Activated T-helper 1 cell treated with anti-CD3 and anti-CD28 coated beads, Interleukin-12 subunit alpha, Interleukin-12 subunit beta, Interleukin-2, Interleukin-4 antibody, amounts not matched to agents 30 ng/mL and 10 ng/mL and 1 ng/mL, durations not matched to agents 14 hours and 24 hours and 36 hours (primary cell): ENCODE measurements around the gene HHAT. TPM values are rescaled to one million over a fixed set of nuclear protein-coding genes. Genes with fewer than 3 reads are reported as not detected.

Experiments used
- DNase-seq: peaks from one replicate; pipeline ENCODE4 v3.0.0; 2021; ENCODE audit warnings: low spot score
- H3K27ac Mint-ChIP-seq: one replicate; pipeline ENCODE4 v1.8.0; 2021; ENCODE audit warnings: mild to moderate bottlenecking, mixed read lengths
- H3K27me3 Mint-ChIP-seq: one replicate; pipeline ENCODE4 v1.8.0; 2022; ENCODE audit warnings: mild to moderate bottlenecking, moderate library complexity, mixed read lengths; ENCODE audit not compliant: insufficient read depth
- H3K36me3 Mint-ChIP-seq: one replicate; pipeline ENCODE4 v1.8.0; 2021; ENCODE audit warnings: low read depth, mixed read lengths
- H3K4me1 Mint-ChIP-seq: one replicate; pipeline ENCODE4 v1.8.0; 2021; ENCODE audit warnings: low read depth, mixed read lengths
- H3K4me3 Mint-ChIP-seq: one replicate; pipeline ENCODE4 v1.8.0; 2021; ENCODE audit warnings: mild to moderate bottlenecking, moderate library complexity, mixed read lengths
- H3K9me3 Mint-ChIP-seq: one replicate; pipeline ENCODE4 v1.8.0; 2021; ENCODE audit warnings: mixed read lengths
- intact Hi-C: fragments of 100-400 bp; cut with micrococcal nuclease; formaldehyde crosslinking; loops from one replicate; pipeline ENCODE4 v1.15.1; 2024
- total RNA-seq: library from RNA; stranded (reverse); gene quantifications from 2 replicates; pipeline ENCODE4 v1.2.3, GENCODE V29; 2022

The HHAT gene
- total RNA-seq, 1 donor from 2014 or later, result 0.67 TPM

DNA sequence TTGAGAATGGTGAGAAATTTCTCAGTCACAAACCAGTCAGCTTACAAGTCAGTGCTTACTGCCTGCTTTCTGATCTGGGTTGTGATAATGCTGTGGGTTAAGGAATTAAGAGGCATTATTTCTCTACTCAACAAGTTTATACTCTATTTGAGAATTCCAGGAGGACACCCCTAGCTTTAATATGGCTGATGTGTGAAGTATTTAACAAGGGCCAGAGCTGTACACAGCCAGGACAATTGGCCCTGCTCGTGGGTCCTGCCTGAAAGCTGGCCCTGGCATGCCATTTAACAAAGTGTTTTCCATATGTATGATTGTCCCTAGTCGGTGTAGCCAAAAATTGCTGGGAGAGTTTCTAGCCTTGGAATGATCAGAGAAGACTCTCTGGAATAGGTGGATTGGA is 43.2 kb downstream of the HHAT start:
- Mint-ChIP-seq H3K4me3 (no peak overlapping the region), H3K4me1 (peaks cover 19% of the 10 kb centered on the region), H3K9me3 (no peaks in the 10 kb centered on the region), H3K27ac (no peak overlapping the region), H3K27me3 (peaks cover 8% of the 10 kb centered on the region), H3K36me3 (no peaks in the 10 kb centered on the region)
- intact Hi-C loops, result loop anchor here (2.0 kb wide), 1 partner anchor 25 kb away; no protein-coding TSS in a partner anchor
- no peak for DNase-seq

DNA sequence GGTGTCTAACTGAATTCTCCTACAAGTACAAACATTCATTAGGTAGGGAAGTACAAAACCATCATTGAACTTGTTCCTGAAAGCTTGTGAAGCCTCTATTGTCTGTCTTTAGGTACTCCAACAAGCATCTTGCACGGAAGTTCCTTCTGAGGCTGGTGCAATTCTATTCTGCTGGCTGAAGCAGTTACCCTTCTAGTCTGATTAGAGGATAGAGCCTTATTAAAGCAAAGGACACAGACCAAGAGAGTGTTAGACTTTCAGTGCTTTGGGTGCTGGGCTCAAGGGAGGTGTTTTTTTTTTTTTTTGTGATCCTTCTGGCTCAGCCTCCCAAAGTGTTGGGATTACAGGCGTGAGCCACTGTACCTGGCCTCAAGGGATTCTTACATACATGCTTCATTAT is 43.8 kb downstream of the HHAT start:
- Mint-ChIP-seq H3K27me3 (peaks cover 5% of the 10 kb centered on the region), H3K27ac (no peak overlapping the region), H3K36me3 (no peaks in the 10 kb centered on the region), H3K4me3 (no peak overlapping the region), H3K9me3 (no peaks in the 10 kb centered on the region), H3K4me1 (peaks cover 19% of the 10 kb centered on the region)
- intact Hi-C loops, result loop anchor here (2.0 kb wide), 1 partner anchor 26 kb away; no protein-coding TSS in a partner anchor
- no peak for DNase-seq

DNA sequence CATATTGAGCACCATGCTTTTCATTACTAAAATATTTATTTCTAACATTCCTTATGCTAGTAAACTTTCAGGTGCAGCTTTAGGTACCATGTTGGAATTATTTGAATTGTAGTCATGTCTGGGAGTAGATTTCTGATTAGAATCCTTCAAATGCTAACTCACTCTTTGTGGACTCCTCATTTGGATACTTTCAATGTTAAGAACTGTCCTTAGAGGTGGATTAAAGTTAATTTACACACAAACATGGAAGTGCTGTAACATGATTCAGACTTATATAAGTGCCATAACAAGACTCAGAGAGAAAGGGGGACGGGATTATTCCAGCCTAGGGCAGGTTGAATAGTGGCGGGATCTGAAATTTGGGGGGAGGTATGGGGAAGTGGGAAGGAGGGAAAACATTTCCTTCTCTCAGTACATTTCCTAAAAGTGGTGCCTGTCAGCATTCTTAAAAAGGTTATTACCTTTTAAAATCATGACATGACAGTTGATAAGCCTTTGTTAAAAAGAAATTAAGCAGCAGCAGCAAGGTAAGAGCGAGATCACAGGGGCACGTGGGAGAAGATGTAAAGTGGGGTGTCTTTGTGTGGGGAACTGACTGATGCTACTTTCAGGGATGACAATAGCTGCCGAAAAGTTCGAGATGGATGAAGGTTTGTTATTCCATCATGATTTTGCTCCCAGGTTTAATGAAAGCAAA is 44.4 kb downstream of the HHAT start:
- no peak for DNase-seq
- H3K27me3 Mint-ChIP-seq, result peaks cover 5% of the 10 kb centered on the region
- intact Hi-C loops, result loop anchor here (2.0 kb wide), 1 partner anchor 26 kb away; no protein-coding TSS in a partner anchor
- H3K4me3 Mint-ChIP-seq, result no peak overlapping the region
- no peaks in the 10 kb centered on the region for H3K36me3 Mint-ChIP-seq
- peak overlapping the region; percentile 44 for H3K27ac Mint-ChIP-seq
- peaks cover 19% of the 10 kb centered on the region for H3K4me1 Mint-ChIP-seq
- H3K9me3 Mint-ChIP-seq, result no peaks in the 10 kb centered on the region

DNA sequence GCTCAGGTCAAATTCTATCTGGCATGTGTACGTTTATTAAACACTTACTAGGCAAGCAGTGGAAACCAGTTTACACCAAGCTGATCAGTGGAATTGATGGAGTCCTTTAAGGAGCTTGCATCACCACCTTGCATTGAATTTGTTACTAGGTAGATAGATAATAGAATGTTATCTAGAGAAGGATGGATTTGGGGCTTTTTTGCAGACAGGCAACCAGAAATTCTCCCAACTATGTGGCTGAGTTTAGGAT is 44.9 kb downstream of the HHAT start:
- intact Hi-C loops, result loop anchor here (2.0 kb wide), 1 partner anchor 27 kb away; no protein-coding TSS in a partner anchor
- no peaks in the 10 kb centered on the region for H3K36me3 Mint-ChIP-seq
- H3K4me1 Mint-ChIP-seq, result peaks cover 19% of the 10 kb centered on the region
- no peak overlapping the region for H3K4me3 Mint-ChIP-seq
- DNase-seq, result no peak
- no peaks in the 10 kb centered on the region for H3K9me3 Mint-ChIP-seq
- H3K27ac Mint-ChIP-seq, result peak overlapping the region; percentile 44
- peaks cover 5% of the 10 kb centered on the region for H3K27me3 Mint-ChIP-seq

DNA sequence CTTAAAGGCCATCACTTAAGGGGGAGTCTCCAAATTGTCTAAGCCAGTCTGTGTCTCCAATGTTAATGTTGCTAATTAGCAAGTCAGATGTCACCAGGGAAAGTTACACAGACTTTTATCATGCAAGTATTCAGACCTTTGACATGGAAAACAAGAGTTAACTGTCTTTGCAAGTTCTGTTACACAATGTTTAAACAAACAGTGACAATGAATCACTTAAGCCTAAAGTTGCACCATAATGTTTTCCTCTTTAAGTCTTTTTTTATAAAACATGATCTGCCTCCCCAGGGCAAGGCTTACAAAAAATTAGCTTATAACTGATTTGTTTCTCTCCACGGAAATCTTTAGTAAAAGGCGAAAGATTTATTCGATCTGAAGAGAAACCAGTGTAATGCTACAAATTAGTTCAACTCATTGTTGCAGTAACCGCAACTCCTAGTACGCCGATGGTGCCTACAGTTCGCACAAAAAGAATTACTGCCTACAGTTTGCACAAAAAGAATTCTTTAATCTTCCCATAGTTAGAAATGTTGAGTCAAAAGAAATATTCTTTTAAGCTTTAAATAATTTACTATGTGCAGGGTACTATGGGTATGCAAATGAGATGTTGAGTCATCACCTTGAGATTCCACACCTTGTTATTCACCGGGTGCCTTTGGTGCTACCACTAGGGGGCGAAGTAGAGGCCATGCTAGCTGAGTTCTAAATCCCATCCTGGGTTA is 45.3 kb downstream of the HHAT start:
- DNase-seq, result peak; percentile 57
- intact Hi-C loops, result loop anchor here (1.0 to 2.0 kb wide), 6 partner anchors 26 to 885 kb away; partner anchors contain the start of gene RCOR3
- Mint-ChIP-seq H3K27ac (peak overlapping the region; percentile 62), H3K36me3 (no peaks in the 10 kb centered on the region), H3K27me3 (peaks cover 5% of the 10 kb centered on the region), H3K4me1 (peaks cover 19% of the 10 kb centered on the region), H3K4me3 (no peak overlapping the region), H3K9me3 (no peaks in the 10 kb centered on the region)

DNA sequence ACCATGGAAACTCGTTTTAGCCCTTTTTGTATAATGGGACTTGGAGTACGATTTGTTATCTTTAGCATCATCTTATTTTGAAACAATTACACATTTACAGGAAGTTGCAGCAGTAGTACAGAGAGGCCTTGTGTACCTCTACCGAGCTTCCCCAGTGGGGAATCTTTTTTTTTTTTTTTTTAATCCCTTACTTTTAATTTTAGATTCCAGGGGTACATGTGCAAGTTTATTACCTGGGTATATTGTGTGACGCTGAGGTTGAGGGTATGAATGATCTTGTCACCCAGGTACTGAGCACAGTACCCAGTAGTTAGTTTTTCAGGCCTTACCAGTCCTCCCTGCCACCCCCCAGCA is 45.9 kb downstream of the HHAT start:
- peak overlapping the region; percentile 19 for H3K27ac Mint-ChIP-seq
- no peaks in the 10 kb centered on the region for H3K36me3 Mint-ChIP-seq
- H3K27me3 Mint-ChIP-seq, result peaks cover 5% of the 10 kb centered on the region
- intact Hi-C loops, result loop anchor here (1.0 kb wide), 5 partner anchors 26 to 885 kb away; partner anchors contain the start of gene RCOR3
- no peaks in the 10 kb centered on the region for H3K9me3 Mint-ChIP-seq
- DNase-seq, result no peak
- no peak overlapping the region for H3K4me3 Mint-ChIP-seq
- H3K4me1 Mint-ChIP-seq, result peaks cover 19% of the 10 kb centered on the region

DNA sequence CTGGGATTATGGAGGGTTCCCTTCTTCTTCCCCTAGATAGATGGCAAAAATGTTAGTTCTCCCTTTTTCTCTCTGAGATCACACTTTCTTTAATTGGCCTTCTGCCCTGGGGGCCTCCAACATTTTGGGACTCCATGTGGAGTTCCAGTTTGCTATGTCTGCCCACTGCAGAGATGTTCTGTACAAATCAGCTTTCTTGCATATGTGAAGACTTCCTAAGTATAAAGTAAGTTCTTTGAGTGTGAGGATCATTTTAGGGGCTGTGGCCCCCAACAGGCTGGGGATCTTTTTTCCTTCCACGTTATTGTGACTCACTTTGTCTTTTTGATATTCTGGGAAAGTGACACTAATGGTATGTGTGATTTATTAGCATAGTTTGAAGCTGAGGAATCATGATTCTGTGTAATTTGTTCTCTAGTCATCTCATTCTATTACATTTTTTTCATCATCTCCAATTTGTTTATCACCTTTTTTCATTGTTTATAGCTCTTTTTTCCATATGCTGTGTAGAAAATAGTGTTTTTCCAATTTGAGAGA is 48.2 kb downstream of the HHAT start:
- DNase-seq, result no peak
- Mint-ChIP-seq H3K27me3 (peaks cover 5% of the 10 kb centered on the region), H3K4me3 (no peak overlapping the region), H3K4me1 (peaks cover 19% of the 10 kb centered on the region), H3K9me3 (no peaks in the 10 kb centered on the region), H3K27ac (no peak overlapping the region), H3K36me3 (no peaks in the 10 kb centered on the region)
- intact Hi-C loops, result no loop called here

DNA sequence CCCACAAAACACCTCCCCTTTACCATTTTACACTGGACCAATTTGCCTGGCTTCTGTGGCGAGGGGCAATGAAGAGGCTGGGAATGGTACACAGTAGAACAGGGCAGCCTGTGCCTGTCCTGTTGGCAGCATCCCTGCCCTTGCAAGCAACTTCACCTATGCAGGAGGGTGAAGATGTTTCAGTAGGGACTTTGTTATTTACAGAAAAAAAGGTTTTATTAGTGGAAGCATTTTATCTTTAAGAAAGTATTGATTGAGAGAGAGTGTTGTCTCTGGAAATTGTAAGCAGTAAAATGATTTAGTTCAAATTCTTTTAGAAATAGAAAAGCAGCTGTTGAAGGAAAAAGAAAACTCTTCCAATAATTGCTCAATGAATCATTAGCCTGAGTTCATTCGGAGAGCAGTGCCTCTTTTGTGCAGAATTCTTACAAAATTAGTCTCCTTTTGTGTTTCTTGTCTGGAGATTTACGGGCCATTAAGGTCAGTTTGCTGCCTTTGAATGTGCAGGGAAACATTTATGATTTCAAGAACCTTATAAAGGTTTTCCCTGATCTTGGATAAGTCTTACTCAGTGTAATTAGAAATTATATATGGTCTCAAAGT is 49.1 kb downstream of the HHAT start:
- Mint-ChIP-seq H3K9me3 (no peaks in the 10 kb centered on the region), H3K27me3 (peaks cover 5% of the 10 kb centered on the region), H3K27ac (no peak overlapping the region), H3K4me1 (peaks cover 19% of the 10 kb centered on the region), H3K36me3 (no peaks in the 10 kb centered on the region), H3K4me3 (no peak overlapping the region)
- intact Hi-C loops, result no loop called here
- DNase-seq, result no peak

DNA sequence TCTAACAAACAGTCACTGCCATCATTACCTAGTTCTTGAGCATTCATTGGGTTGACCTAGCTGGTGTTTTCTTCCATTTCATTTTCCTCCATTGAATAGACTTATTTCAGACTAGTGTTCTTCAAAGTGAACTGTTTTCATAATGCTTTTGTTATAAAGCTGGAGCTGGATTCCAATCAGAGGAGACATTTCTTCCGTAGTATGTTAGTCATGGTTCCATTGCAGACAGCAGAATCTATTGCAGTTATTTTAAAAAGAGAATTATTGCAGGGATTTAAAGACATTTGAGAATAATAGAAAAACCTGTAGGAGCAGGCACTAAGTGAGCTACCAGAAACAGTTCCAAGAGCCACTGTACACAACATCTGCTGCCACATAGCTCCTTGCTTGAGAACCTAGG is 50.0 kb downstream of the HHAT start:
- no peaks in the 10 kb centered on the region for H3K9me3 Mint-ChIP-seq

DNA sequence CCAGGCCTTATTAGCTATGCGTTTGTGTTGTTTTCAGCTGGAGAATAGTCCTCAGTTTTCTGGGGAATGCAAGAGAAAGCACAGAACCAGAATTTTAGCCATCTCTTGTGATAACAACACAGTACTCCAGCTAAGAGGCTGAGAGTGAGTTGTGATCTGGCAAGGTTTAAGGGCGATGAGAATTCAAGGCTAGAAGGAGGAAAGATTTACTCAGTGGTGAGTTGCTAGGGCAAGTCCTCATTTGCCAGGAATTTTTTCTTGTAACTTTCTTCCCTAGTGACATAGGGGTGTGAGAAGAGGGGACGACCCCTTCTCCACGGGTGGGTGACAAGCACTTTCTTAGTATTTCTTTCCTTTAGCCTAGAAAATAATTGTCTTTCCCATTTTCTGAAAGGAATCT is 53.2 kb downstream of the HHAT start:
- H3K4me3 Mint-ChIP-seq, result no peak overlapping the region
- H3K9me3 Mint-ChIP-seq, result no peaks in the 10 kb centered on the region
- H3K27ac Mint-ChIP-seq, result no peak overlapping the region
- no peaks in the 10 kb centered on the region for H3K4me1 Mint-ChIP-seq
- intact Hi-C loops, result no loop called here
- H3K36me3 Mint-ChIP-seq, result no peaks in the 10 kb centered on the region
- H3K27me3 Mint-ChIP-seq, result peaks cover 6% of the 10 kb centered on the region
- no peak for DNase-seq

More for the DNA sequence above, 50.0 kb downstream of the HHAT start:
- H3K27me3 Mint-ChIP-seq, result peaks cover 5% of the 10 kb centered on the region
- DNase-seq, result no peak
- H3K4me1 Mint-ChIP-seq, result peaks cover 10% of the 10 kb centered on the region
- intact Hi-C loops, result no loop called here
- no peak overlapping the region for H3K4me3 Mint-ChIP-seq
- H3K27ac Mint-ChIP-seq, result no peak overlapping the region
- H3K36me3 Mint-ChIP-seq, result no peaks in the 10 kb centered on the region

DNA sequence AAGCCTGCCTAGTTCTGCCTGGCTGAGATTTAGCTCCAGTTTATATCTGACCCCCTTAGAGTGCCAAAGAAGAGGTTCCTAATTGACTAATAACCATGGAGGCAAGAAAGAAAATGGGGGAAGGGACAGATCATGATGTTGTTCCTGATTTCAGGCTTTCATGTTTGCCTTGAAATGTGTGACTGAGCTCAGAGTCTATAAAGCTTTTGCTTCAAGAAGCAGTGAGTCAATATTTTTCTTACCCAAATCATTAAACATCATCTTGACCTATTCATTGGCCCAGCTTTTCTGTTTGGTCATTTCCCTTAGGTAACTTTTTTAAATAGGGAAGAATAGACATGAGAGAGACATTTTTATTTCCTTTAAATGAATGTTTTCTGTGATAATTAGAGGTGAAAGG is 55.9 kb downstream of the HHAT start:
- Mint-ChIP-seq H3K4me1 (no peaks in the 10 kb centered on the region), H3K27me3 (peaks cover 6% of the 10 kb centered on the region), H3K36me3 (no peaks in the 10 kb centered on the region), H3K9me3 (no peaks in the 10 kb centered on the region), H3K27ac (no peak overlapping the region), H3K4me3 (no peak overlapping the region)
- DNase-seq, result no peak
- intact Hi-C loops, result no loop called here

DNA sequence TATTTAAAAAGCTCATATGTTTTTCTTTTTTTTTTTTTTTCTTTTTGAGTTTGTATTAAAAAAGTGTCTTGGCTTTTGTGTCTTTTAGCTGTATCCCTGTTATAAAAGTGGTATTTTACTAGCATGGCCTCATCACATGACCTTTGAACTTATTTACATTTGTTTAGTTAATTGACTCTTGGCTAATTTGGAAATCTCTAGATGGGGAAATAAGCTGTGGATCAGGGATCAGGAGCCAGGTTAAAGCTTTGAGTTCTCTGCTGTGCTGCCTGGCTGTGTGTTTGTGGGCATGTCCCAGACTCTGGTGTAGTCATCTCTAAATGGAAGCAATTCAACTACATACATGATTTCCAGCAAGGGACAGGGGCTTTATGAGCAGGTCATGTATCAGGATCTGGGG is 56.5 kb downstream of the HHAT start:
- Mint-ChIP-seq H3K36me3 (no peaks in the 10 kb centered on the region), H3K9me3 (no peaks in the 10 kb centered on the region), H3K4me3 (no peak overlapping the region), H3K27ac (no peak overlapping the region), H3K27me3 (peaks cover 10% of the 10 kb centered on the region), H3K4me1 (no peaks in the 10 kb centered on the region)
- intact Hi-C loops, result no loop called here
- DNase-seq, result no peak

DNA sequence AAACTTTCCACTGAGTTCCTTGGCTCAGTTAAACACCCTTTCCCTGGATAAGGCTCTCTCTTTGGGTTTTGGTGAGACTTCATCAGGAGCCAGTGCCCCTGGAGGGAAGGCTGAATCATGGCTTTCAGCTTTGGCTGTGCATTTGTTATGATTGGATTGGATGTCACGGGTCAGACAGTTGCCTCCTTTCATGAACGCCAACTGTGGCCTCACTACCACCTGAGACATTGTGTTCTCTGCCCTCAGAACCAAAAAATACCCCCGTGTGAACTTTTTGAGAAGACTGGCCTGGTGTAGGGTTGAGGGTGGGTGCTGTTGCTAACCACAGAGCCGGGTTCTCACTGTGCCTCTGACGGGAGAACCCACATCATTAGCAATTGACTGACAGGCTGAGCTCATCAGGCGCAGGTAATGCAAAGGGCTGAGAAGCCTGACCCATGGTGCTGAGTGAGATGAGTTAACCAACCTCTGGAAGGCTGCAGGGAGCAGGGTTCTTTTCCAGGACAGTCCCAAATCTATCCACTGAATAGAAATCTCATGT is 65.6 kb downstream of the HHAT start:
- Mint-ChIP-seq H3K27me3 (peaks cover 17% of the 10 kb centered on the region), H3K4me3 (no peak overlapping the region), H3K9me3 (peaks cover 4% of the 10 kb centered on the region), H3K27ac (no peak overlapping the region), H3K4me1 (peaks cover 27% of the 10 kb centered on the region), H3K36me3 (no peaks in the 10 kb centered on the region)
- intact Hi-C loops, result no loop called here
- DNase-seq, result no peak
